Measurements from ENCODE around the gene KRTAP4-16. TPM values are rescaled to one million over a fixed set of nuclear protein-coding genes. Genes with fewer than 3 reads are reported as not detected.
"Not testable (repeated sequence)": the region's sequence is repeated elsewhere in the genome, so short reads cannot be mapped to it uniquely, and the experiment has no call there.

KRTAP4-16 gene
- total RNA-seq, 1 donor from 2014 or later: not detected

- DNase-seq: not testable (repeated sequence)
These were observed 18.0 kb upstream of the KRTAP4-16 start for GRCh38 chr17:41119696-41120690.

GRCh38 chr17:41118721-41119120, 16.7 kb upstream of the KRTAP4-16 start:
- DNase-seq: no peak

- not testable (repeated sequence) for DNase-seq
These were observed 15.9 kb upstream of the KRTAP4-16 start, which contains the start of gene KRTAP4-11 for GRCh38 chr17:41117846-41118386. Gene KRTAP4-11, minus strand, starts transcription at chr17:41118373. Its CDS starts 58 bp downstream, at chr17:41118315.

GRCh38 chr17:41116297-41116696, 14.3 kb upstream of the KRTAP4-16 start:
- DNase-seq: no peak

GRCh38 chr17:41111151-41111885, 9.3 kb upstream of the KRTAP4-16 start:
- DNase-seq: no peak

- DNase-seq: not testable (repeated sequence)
These were observed 6.8 kb upstream of the KRTAP4-16 start for GRCh38 chr17:41108728-41109386.

- no peak for DNase-seq
These were observed 6.0 kb upstream of the KRTAP4-16 start for GRCh38 chr17:41107941-41108450.

- DNase-seq: not testable (repeated sequence)
These were observed 3.3 kb upstream of the KRTAP4-16 start, which contains the start of gene KRTAP4-9 for GRCh38 chr17:41105347-41105746. Gene KRTAP4-9, plus strand, starts transcription at chr17:41105389. Its CDS starts 0 bp downstream, at chr17:41105389.

GRCh38 chr17:41104386-41105038, 2.5 kb upstream of the KRTAP4-16 start:
- not testable (repeated sequence) for DNase-seq

GRCh38 chr17:41103896-41104295, 1.9 kb upstream of the KRTAP4-16 start:
- no peak for DNase-seq

- DNase-seq: peak; percentile 41
These were observed 2.1 kb downstream of the KRTAP4-16 start for GRCh38 chr17:41099682-41100480.

- no peak for DNase-seq
These were observed 3.5 kb downstream of the KRTAP4-16 start for GRCh38 chr17:41098481-41098880.

GRCh38 chr17:41098042-41098441, 4.0 kb downstream of the KRTAP4-16 start, which contains the start of gene KRTAP4-8:
Gene KRTAP4-8, minus strand, starts transcription at chr17:41098142. Its CDS starts 58 bp downstream, at chr17:41098084.
- DNase-seq: no peak

GRCh38 chr17:41096055-41096454, 6.0 kb downstream of the KRTAP4-16 start:
- DNase-seq: no peak

GRCh38 chr17:41088760-41089352, 13.2 kb downstream of the KRTAP4-16 start:
- not testable (repeated sequence) for DNase-seq

GRCh38 chr17:41084100-41084856, 17.7 kb downstream of the KRTAP4-16 start, which contains the start of gene KRTAP4-7:
Gene KRTAP4-7, plus strand, starts transcription at chr17:41084150. Its CDS starts 57 bp downstream, at chr17:41084207.
- DNase-seq: not testable (repeated sequence)

GRCh38 chr17:41083427-41083826, 18.6 kb downstream of the KRTAP4-16 start:
- DNase-seq: not testable (repeated sequence)

- no peak for DNase-seq
These were observed 19.4 kb downstream of the KRTAP4-16 start for GRCh38 chr17:41082626-41083025.

GRCh38 chr17:41076788-41077187, 25.2 kb downstream of the KRTAP4-16 start:
- no peak for DNase-seq

Measured in tongue (tissue), 2 donors.